ENCODE results near the gene CLDND2.

The CLDND2 gene

GRCh38 chr19:51339313-51339686, 29.5 kb downstream of the CLDND2 start (continued):
- TF ChIP-seq ZNF623 (tag by site-specific recombination; IDR thresholded peaks at IDR 0.05) (no peak), CTCF (tag by site-specific recombination; IDR thresholded peaks at IDR 0.05) (peak; percentile 7; the same call in 1 of the 2 replicates), ZNF169 (tag by site-specific recombination; IDR thresholded peaks at IDR 0.05) (0 out of 2 replicates have a peak, but pooled peaks have one; percentile 29), PRDM1 (tag by site-specific recombination; IDR thresholded peaks at IDR 0.05) (peak; percentile 87), ZNF221 (tag by site-specific recombination; IDR thresholded peaks at IDR 0.05; ENCODE audit: borderline replicate concordance) (no peak), PRDM10 (tag by site-specific recombination; IDR thresholded peaks at IDR 0.05) (peak; percentile 92), SP3 (tag by site-specific recombination; IDR thresholded peaks at IDR 0.05) (no peak; the same call in 1 of the 2 replicates), ZNF302 (tag by site-specific recombination; IDR thresholded peaks at IDR 0.05; ENCODE audit: low read depth) (no peak), KLF7 (tag by site-specific recombination; IDR thresholded peaks at IDR 0.05; ENCODE audit: borderline replicate concordance) (0 out of 2 replicates have a peak, but pooled peaks have one; percentile 21), ZBTB7A (tag by site-specific recombination; IDR thresholded peaks at IDR 0.05; ENCODE audit: low read depth) (no peak), ZNF354C (tag by site-specific recombination; IDR thresholded peaks at IDR 0.05; ENCODE audit: borderline replicate concordance, low read depth) (no peak), ZNF549 (tag by site-specific recombination; IDR thresholded peaks at IDR 0.05) (no peak), KLF16 (tag by site-specific recombination; IDR thresholded peaks at IDR 0.05) (no peak), ZNF26 (tag by site-specific recombination; IDR thresholded peaks at IDR 0.05) (no peak), ZNF701 (tag by site-specific recombination; IDR thresholded peaks at IDR 0.05) (no peak), HIC1 (tag by site-specific recombination; IDR thresholded peaks at IDR 0.05) (peak; percentile 60; the same call in 1 of the 2 replicates), SCRT2 (tag by site-specific recombination; IDR thresholded peaks at IDR 0.05) (no peak), ZNF16 (tag by site-specific recombination; IDR thresholded peaks at IDR 0.05; ENCODE audit: low read depth) (no peak), ZNF138 (tag by site-specific recombination; IDR thresholded peaks at IDR 0.05; ENCODE audit: borderline replicate concordance) (peak; percentile 44; the same call in 1 of the 2 replicates), ZBTB10 (tag by site-specific recombination; IDR thresholded peaks at IDR 0.05) (no peak; the same call in 1 of the 2 replicates), ZNF366 (tag by site-specific recombination; conservative IDR thresholded peaks at IDR 0.05) (peak; percentile 57), ZNF488 (tag by site-specific recombination; IDR thresholded peaks at IDR 0.05) (0 out of 2 replicates have a peak, but pooled peaks have one; percentile 29), ZNF416 (tag by site-specific recombination; IDR thresholded peaks at IDR 0.05) (0 out of 2 replicates have a peak, but pooled peaks have one; percentile 55), ZNF423 (tag by site-specific recombination; IDR thresholded peaks at IDR 0.05) (no peak)
